Endometrial microvascular endothelial cells (primary cell): ENCODE data around the gene CLCN7. TPM values are rescaled to one million over a fixed set of nuclear protein-coding genes. Genes with fewer than 3 reads are reported as not detected.
"Not testable (repeated sequence)": the region's sequence is repeated elsewhere in the genome, so short reads cannot be mapped to it uniquely, and the experiment has no call there.

Source experiments
- in situ Hi-C: cut with HindIII; loops from 2 replicates; pipeline ENCODE4 v1.10.0; 2017; ENCODE audit warnings: low sequenced_read_pairs, low pct_unique_long_range_greater_than_20kb; ENCODE audit errors: inconsistent ontology term
- total RNA-seq: library from RNA; depleted of rRNA; stranded (reverse); fragments of >200 nt; gene quantifications from one replicate; pipeline ENCODE4 v1.2.3, GENCODE V29; 2015; ENCODE audit errors: inconsistent ontology term

CLCN7 gene
- total RNA-seq, 1 donor from 2014 or later, result 43.0 TPM

- in situ Hi-C loops, result no loop called here
Observed at GRCh38 chr16:1470481-1471251, 4.2 kb downstream of the CLCN7 start.

GRCh38 chr16:1469693-1470201, 5.1 kb downstream of the CLCN7 start:
- in situ Hi-C loops, result no loop called here

GRCh38 chr16:1469141-1469540, 5.7 kb downstream of the CLCN7 start:
- in situ Hi-C loops, result not testable (repeated sequence)

- in situ Hi-C loops, result no loop called here
Observed at GRCh38 chr16:1468426-1468810, 6.4 kb downstream of the CLCN7 start.

GRCh38 chr16:1466968-1467521, 7.8 kb downstream of the CLCN7 start:
- in situ Hi-C loops, result no loop called here

GRCh38 chr16:1466054-1466453, 8.8 kb downstream of the CLCN7 start:
- in situ Hi-C loops, result no loop called here

- in situ Hi-C loops, result no loop called here
Observed at GRCh38 chr16:1465567-1465915, 9.3 kb downstream of the CLCN7 start.

GRCh38 chr16:1464894-1465566, 9.8 kb downstream of the CLCN7 start:
- in situ Hi-C loops, result no loop called here

- in situ Hi-C loops, result no loop called here
Observed at GRCh38 chr16:1464196-1464893, 10.5 kb downstream of the CLCN7 start.

GRCh38 chr16:1461146-1461545, 13.7 kb downstream of the CLCN7 start:
- in situ Hi-C loops, result no loop called here

- in situ Hi-C loops, result no loop called here
Observed at GRCh38 chr16:1460602-1461138, 14.2 kb downstream of the CLCN7 start.

- in situ Hi-C loops, result no loop called here
Observed at GRCh38 chr16:1459967-1460366, 14.9 kb downstream of the CLCN7 start.

- in situ Hi-C loops, result no loop called here
Observed at GRCh38 chr16:1458977-1459341, 15.9 kb downstream of the CLCN7 start.

- in situ Hi-C loops, result no loop called here
Observed at GRCh38 chr16:1458336-1458976, 16.4 kb downstream of the CLCN7 start.

- in situ Hi-C loops, result no loop called here
Observed at GRCh38 chr16:1457489-1458245, 17.2 kb downstream of the CLCN7 start.

GRCh38 chr16:1456951-1457350, 17.9 kb downstream of the CLCN7 start:
- in situ Hi-C loops, result no loop called here

- in situ Hi-C loops, result no loop called here
Observed at GRCh38 chr16:1455190-1456171, 19.3 kb downstream of the CLCN7 start.
